NCI-H2081 treated with DMSO at 0.1 percent for 48 hours (cell line): ENCODE results near the gene PTPRK.

Experiments used
- DNase-seq: peaks from one replicate; lab custom pipeline; 2025; lab: John Stamatoyannopoulos, UW

The PTPRK gene

GRCh38 chr6:128131036-128131435, 389.4 kb downstream of the PTPRK start:
- DNase-seq = no peak

GRCh38 chr6:128129679-128130078, 390.7 kb downstream of the PTPRK start:
- no peak for DNase-seq

GRCh38 chr6:128127650-128128049, 392.7 kb downstream of the PTPRK start:
- no peak for DNase-seq

- no peak for DNase-seq
Observed at GRCh38 chr6:128124713-128125112, 395.7 kb downstream of the PTPRK start.

GRCh38 chr6:128121610-128122009, 398.8 kb downstream of the PTPRK start:
- no peak for DNase-seq

- DNase-seq = no peak
Observed at GRCh38 chr6:128121190-128121589, 399.2 kb downstream of the PTPRK start.

GRCh38 chr6:128118401-128118800, 402.0 kb downstream of the PTPRK start:
- no peak for DNase-seq

GRCh38 chr6:128117916-128118315, 402.5 kb downstream of the PTPRK start:
- no peak for DNase-seq

GRCh38 chr6:128114164-128114563, 406.2 kb downstream of the PTPRK start:
- no peak for DNase-seq

- DNase-seq = no peak
Observed at GRCh38 chr6:128112494-128112893, 407.9 kb downstream of the PTPRK start.

- DNase-seq = no peak
Observed at GRCh38 chr6:128111096-128111495, 409.3 kb downstream of the PTPRK start.

GRCh38 chr6:128107682-128108081, 412.7 kb downstream of the PTPRK start:
- no peak for DNase-seq

GRCh38 chr6:128099571-128100197, 420.7 kb downstream of the PTPRK start:
- no peak for DNase-seq

- no peak for DNase-seq
Observed at GRCh38 chr6:128098000-128098581, 422.3 kb downstream of the PTPRK start.

- no peak for DNase-seq
Observed at GRCh38 chr6:128097009-128097408, 423.4 kb downstream of the PTPRK start.

- DNase-seq = no peak
Observed at GRCh38 chr6:128095362-128095761, 425.0 kb downstream of the PTPRK start.

GRCh38 chr6:128079021-128079420, 441.4 kb downstream of the PTPRK start:
- DNase-seq = no peak

GRCh38 chr6:128078276-128078675, 442.1 kb downstream of the PTPRK start:
- no peak for DNase-seq

GRCh38 chr6:128076843-128077242, 443.6 kb downstream of the PTPRK start:
- no peak for DNase-seq

- DNase-seq = no peak
Observed at GRCh38 chr6:128074567-128074966, 445.8 kb downstream of the PTPRK start.

- DNase-seq = no peak
Observed at GRCh38 chr6:128073389-128073788, 447.0 kb downstream of the PTPRK start.

GRCh38 chr6:128071212-128071611, 449.2 kb downstream of the PTPRK start:
- no peak for DNase-seq

GRCh38 chr6:128070406-128070805, 450.0 kb downstream of the PTPRK start:
- no peak for DNase-seq

GRCh38 chr6:128069188-128069587, 451.2 kb downstream of the PTPRK start:
- DNase-seq = no peak
